ENCODE data around the gene AMACR.
"Not testable (repeated sequence)": the region's sequence is repeated elsewhere in the genome, so short reads cannot be mapped to it uniquely, and the experiment has no call there.

The AMACR gene

DNA sequence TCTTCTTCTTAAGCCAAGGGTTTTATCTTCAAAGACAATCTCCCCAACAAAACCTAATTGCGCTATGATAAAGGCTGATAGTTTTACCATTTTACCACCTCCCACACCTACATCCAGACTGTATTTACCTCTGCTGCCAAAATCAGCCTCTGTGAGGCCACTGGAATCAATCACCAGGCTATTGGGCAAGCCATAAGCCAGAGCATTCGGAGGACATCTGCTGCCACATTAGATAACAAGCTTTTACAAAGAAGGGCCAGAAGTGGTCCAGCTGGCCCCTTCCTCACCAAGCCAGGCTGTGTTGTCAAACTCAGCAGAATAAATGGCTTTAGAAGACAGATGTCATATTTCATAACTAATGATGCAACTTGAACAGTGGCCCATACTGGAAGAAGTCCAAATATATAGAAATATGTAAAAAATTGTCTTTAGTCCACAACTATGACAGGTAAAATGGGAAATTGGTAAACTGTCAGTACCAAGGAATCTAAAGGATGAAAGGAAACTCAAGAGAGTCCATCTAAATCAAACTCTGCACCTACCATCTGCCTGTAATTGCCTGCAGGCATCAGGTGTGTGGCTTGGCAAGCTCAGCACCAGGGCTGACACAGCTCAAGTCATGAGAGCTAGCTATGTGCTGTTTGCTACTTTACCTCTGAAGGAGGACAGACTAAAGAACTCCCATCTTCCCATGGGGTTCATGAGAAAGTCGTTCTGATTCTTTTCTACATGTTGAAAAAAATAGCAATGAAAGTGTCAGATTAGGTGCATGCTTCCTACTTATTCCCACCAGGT is 39.4 kb downstream of the AMACR start:
- DNase-seq (ENCODE audit: low spot score): no peak

DNA sequence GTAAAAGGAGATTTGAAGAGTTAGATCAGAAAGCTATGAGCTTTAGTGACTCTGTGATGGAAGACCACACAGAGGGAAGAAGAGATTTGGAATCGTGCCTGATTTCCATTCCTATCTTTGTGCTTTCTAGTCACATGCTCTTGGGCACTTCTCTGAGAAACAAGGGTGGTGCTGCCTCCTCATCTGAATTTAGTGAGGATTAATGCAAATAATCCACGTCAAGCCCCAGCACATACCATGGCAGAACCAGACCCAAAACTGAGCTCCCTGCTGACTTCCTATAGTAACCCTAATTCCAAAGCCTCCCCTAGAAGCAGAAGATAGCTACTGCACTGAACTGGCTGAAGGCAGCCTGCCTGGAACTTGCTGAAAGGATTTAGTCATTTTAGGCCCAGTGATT is 41.0 kb downstream of the AMACR start:
- no peak for DNase-seq (ENCODE audit: low spot score)

DNA sequence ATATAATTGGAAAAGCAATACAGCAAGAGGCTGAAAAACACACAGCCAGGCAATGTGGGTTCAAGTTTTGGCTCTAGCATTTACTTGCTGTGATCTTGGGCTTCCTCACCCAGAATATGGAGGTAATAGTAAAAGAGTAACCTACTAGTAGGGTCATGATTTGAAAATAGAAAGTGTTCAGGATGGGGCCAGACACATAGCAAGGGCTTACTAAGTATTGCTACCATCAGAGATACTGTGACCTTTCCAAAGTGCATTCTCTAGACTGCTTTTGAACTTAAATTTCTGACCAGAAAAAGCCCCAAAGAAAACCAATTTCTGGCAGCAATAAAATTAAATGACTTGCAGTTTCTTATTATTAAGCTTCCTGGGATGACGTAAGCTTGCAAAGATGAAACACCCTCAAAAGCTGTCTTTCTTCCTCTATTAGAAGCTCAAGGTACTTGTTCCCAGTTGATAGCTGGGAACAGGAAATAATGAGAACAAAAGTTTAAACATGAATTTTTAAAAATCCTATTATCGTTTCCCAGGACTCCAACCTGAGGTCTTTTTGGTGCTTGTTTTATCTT is 43.6 kb downstream of the AMACR start:
- no peak for DNase-seq (ENCODE audit: low spot score)

DNA sequence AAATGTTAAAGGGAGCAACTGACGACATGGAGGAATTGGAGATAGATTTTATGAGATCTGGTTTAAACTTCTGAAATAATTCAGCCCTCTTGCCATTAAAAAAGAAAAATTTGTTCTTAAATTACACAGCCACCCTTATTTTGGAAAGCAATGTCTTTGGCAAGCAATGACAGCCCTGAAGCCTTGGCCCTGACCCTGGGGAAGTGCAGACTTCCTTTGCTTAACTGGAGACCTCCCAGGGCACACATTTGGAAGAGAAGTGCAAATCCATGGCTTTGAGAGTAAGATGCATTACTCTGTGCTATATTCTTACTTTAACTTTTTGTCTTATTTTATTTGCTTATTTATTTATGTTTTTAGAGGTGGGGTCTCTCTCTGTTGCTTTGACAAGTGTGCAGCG is 49.7 kb downstream of the AMACR start:
- no peak for DNase-seq (ENCODE audit: low spot score)

DNA sequence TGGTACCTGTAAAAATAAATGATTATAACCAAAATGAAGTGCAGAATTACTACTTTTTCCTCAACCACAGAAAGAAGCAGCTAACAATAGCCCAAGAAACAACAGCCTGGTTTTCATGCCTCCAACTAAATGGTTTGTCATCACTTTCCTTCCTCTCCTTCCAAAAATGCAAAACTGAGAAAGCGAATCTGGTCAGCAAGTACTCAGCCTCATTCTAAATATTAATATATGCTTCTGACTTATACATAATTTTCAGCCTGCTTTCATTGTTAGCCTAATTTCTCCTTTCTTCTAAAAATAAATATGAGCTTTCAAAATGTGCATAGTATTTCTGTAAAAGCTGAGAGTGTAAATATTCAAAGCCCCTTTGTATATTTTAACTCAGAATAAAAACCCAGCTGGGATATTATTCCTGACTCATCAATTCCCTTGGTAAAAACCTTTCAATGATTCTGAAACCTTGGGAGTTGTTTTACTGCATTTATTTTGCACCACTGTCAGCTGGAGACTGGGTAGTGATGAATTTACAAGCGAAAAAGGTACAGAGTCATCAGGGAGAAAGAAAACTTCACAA is 50.2 kb downstream of the AMACR start:
- no peak for DNase-seq (ENCODE audit: low spot score)

DNA sequence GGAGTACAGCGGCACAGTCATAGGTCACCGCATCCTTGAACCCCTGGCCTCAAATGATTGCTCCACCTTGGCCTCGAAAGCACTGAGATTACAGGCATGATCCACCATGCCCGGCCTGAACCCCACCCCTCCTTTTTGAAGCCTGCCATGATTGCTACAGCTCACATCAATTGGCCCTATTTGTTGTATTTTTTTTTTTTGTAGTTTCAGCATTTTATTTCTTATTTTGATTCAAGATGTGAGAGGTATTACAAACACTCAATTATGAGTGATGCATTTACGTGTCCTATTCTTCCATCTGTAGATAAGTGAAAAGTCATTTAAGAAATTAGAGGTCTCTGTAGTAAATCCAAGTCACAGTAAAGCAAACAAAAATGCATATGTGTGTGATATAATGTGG is 55.7 kb downstream of the AMACR start:
- not testable (repeated sequence) for DNase-seq (ENCODE audit: low spot score)

DNA sequence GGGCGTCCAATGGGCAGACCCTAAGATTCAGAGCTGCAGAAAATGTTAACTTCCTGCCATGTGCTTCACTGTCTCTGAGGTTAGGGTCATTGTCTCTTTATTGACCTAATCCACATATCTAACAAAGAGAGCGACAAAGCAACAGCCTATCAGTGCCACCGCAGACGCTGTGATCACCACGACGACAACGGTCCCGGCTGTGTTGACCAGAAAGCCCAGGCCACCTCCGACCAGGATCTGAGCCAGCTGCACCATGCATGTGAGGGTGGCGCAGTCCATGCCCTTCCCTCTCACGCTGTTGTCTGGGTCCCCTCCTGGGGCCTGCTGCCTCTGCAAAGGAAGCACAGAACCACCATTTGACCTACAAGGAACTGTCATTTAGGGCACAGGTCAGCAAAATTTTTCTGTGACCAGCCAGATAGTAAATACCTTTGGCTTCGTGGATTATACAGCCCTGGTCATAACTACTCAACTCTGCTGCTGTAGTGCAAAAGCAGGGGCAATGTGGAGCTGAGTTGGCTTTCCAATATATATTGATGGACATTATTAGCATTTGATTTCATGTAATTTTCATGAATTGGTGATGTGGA is 63.2 kb downstream of the AMACR start:
- DNase-seq (ENCODE audit: low spot score): no peak

DNA sequence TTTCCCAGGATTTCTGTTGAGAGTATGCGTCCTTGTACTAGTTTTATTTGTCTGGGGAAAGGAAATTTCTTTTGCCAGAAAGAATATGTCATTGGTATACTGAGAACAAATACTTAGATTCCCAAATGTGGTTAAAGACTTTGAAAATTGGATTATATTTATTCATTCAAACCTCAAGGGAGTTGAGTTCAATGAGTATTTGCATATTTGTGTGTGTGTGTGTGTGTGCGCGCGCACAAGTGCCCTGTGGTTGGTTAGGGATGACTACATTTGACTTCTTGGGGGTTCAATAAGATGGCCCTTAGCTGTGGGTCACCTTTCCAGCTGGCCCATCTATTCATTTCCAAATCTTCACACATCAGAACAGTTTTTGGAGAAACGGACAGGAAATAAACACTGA is 66.8 kb downstream of the AMACR start:
- DNase-seq (ENCODE audit: low spot score): no peak

DNA sequence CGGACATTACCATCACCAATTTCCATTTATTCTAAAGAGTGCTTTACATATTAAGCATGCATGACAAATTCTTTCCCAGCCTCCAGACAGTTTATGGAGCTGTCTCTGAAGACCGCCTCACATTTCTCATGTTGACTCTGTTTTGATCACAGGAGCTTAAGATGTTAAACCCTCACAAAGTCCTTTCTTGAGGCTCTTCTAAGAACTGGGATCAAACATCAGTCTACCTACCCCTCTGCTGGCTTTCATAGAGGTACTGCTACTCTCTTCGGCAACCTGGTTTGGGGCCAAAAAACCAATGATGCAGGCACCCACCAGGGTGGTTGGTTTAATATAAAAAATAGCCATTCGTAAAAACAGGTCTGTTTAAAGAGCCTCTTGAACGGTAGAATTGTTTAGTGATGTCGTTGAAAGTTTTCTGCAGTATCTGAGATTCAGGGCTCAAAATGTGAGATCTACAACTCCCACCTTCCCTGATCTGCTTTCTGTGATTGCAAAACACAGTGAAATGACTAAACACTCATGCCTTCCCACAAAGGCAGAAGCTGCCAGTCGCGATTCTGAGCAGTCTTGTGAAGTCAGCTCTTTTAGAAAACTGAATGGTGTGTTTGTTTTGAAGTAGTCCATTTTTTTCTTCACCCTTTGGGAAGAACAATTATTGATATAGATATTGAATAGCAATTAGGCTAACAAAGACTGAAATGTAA is 68.1 kb downstream of the AMACR start:
- DNase-seq (ENCODE audit: low spot score): no peak

DNA sequence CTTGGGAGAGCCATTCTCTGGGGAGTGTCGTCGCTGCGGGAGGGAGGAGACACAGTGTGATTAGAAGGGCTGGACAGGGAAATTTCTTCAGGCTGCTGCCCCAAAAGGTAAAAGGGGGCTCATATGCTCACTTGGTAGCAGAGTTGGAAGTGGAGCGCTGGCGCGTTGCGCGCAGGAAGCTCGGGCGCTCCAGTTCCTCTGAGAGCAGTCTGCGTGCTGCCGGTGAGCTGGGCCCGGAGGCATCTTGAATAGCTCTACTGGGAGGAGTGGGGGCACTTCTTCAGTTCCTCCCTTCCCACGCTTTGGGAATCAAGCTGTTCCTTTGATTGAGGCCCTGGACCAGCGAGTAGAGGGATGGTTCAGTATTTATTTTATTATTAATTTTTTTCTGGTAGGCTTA is 69.0 kb downstream of the AMACR start:
- DNase-seq (ENCODE audit: low spot score): no peak

DNA sequence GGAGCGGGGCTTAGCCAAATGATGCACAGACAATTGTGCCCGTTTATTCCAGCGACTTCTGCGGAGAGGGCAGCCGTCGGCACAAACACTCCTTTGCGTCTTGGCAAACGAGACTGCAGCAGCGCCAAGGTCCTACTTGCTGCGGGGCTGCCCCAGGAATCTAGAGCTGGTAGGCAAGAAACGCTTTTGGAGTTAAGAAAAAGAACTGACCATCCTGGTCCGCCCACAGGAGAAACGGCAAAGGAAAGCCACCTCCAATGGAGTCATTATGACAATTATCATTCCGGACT is 69.4 kb downstream of the AMACR start:
- no peak for DNase-seq (ENCODE audit: low spot score)

DNA sequence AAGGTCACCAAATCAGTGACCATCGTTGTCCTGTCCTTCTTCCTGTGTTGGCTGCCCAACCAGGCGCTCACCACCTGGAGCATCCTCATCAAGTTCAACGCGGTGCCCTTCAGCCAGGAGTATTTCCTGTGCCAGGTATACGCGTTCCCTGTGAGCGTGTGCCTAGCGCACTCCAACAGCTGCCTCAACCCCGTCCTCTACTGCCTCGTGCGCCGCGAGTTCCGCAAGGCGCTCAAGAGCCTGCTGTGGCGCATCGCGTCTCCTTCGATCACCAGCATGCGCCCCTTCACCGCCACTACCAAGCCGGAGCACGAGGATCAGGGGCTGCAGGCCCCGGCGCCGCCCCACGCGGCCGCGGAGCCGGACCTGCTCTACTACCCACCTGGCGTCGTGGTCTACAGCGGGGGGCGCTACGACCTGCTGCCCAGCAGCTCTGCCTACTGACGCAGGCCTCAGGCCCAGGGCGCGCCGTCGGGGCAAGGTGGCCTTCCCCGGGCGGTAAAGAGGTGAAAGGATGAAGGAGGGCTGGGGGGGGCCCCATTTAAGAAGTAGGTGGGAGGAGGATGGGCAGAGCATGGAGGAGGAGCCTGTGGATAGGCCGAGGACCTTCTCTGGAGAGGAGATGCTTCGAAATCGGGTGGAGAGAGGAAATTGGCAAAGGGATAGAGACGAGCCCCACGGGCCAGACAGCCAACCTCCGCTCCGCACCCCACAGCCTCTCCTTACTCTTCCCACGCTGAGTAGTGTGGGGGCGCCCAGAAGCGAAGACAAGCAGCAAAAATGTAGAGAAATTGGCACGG is 69.9 kb downstream of the AMACR start:
- DNase-seq (ENCODE audit: low spot score): no peak

DNA sequence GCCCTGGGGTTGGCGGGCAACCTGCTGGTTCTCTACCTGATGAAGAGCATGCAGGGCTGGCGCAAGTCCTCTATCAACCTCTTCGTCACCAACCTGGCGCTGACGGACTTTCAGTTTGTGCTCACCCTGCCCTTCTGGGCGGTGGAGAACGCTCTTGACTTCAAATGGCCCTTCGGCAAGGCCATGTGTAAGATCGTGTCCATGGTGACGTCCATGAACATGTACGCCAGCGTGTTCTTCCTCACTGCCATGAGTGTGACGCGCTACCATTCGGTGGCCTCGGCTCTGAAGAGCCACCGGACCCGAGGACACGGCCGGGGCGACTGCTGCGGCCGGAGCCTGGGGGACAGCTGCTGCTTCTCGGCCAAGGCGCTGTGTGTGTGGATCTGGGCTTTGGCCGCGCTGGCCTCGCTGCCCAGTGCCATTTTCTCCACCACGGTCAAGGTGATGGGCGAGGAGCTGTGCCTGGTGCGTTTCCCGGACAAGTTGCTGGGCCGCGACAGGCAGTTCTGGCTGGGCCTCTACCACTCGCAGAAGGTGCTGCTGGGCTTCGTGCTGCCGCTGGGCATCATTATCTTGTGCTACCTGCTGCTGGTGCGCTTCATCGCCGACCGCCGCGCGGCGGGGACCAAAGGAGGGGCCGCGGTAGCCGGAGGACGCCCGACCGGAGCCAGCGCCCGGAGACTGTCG is 70.7 kb downstream of the AMACR start:
- DNase-seq (ENCODE audit: low spot score): no peak

DNA sequence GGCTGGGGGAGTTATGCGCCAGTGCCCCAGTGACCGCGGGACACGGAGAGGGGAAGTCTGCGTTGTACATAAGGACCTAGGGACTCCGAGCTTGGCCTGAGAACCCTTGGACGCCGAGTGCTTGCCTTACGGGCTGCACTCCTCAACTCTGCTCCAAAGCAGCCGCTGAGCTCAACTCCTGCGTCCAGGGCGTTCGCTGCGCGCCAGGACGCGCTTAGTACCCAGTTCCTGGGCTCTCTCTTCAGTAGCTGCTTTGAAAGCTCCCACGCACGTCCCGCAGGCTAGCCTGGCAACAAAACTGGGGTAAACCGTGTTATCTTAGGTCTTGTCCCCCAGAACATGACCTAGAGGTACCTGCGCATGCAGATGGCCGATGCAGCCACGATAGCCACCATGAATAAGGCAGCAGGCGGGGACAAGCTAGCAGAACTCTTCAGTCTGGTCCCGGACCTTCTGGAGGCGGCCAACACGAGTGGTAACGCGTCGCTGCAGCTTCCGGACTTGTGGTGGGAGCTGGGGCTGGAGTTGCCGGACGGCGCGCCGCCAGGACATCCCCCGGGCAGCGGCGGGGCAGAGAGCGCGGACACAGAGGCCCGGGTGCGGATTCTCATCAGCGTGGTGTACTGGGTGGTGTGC is 71.4 kb downstream of the AMACR start, which contains the start of gene RXFP3:
TSS of gene RXFP3 (plus strand) at position 6 of the 636 bp plus-strand sequence. CDS start at position 361, 355 bp downstream.
- peak; percentile 23 for DNase-seq (ENCODE audit: low spot score)
